ENCODE results near the gene CFAP46. TPM values are rescaled to one million over a fixed set of nuclear protein-coding genes. Genes with fewer than 3 reads are reported as not detected.
A peak's percentile ranks its signal among the peaks of the same experiment; 100 is the strongest.

CFAP46 gene
- total and polyA plus RNA-seq, 2 of the 8 experiments (the other 6 are each of a cell fraction or from before 2014, with no cell fraction given): 2.6 to 4.8 TPM

GRCh38 chr10:132809232-132810140 is 132.9 kb downstream of the CFAP46 start:
- H3K14ac ChIP-seq (ENCODE audit: insufficient read length): no peak overlapping the region
- CTCF ChIA-PET (ENCODE audit: partially characterized antibody): interaction anchor here (0.6 to 2.9 kb wide), 5 partner anchors 15 to 1451 kb away, joined by 3 to 8 read pairs (median 4); no protein-coding TSS in a partner anchor
- TF ChIP-seq E2F6 (IDR thresholded peaks at IDR 0.05) (no peak), CHD2 (IDR thresholded peaks at IDR 0.05; ENCODE audit: low read length) (no peak), SRF (IDR thresholded peaks at IDR 0.05; ENCODE audit: low read depth, low read length) (no peak), GTF2F1 (IDR thresholded peaks at IDR 0.05; ENCODE audit: borderline replicate concordance, low read depth, low read length) (no peak), SIRT6 (IDR thresholded peaks at IDR 0.05; ENCODE audit: low read length) (no peak), JUN (IDR thresholded peaks at IDR 0.05; ENCODE audit: low read depth, low read length) (no peak), POLR2AphosphoS5 (IDR thresholded peaks at IDR 0.05; ENCODE audit: low read depth, low read length) (no peak), CREB1 (IDR thresholded peaks at IDR 0.05) (no peak), NRF1 (IDR thresholded peaks at IDR 0.05; ENCODE audit: low read depth, low read length) (no peak), TEAD4 (IDR thresholded peaks at IDR 0.05; ENCODE audit: low read depth, low read length) (no peak), RAD21 (IDR thresholded peaks at IDR 0.05 in 1 of 2, conservative IDR thresholded peaks at IDR 0.05 in 1 of 2; ENCODE audit: low read depth in 2 of 2, low read length in 2 of 2) (no peak), HDAC2 (IDR thresholded peaks at IDR 0.05; ENCODE audit: borderline replicate concordance in 1 of 2, low read depth in 2 of 2, low read length in 2 of 2) (no peak)

More at GRCh38 chr10:132809232-132810140, 132.9 kb downstream of the CFAP46 start:
- no peak overlapping the region for H4K8ac ChIP-seq (ENCODE audit: extremely low read depth, insufficient read depth, low read length)
- H2BK120ac ChIP-seq (replicated peaks; ENCODE audit: low read depth, low read length): no peak overlapping the region
- H3K4me3 ChIP-seq (ENCODE audit: extremely low read depth in 1 of 4, insufficient read depth in 2 of 4, low read depth in 3 of 4, low read length in 4 of 4): no peak overlapping the region
- no peak overlapping the region for H3K23ac ChIP-seq (ENCODE audit: insufficient read length)
- H2AFZ ChIP-seq (ENCODE audit: low read length): no peak overlapping the region
- H2AK5ac ChIP-seq (ENCODE audit: low read depth, low read length): no peak overlapping the region
- H4K5ac ChIP-seq (ENCODE audit: insufficient read length, low read depth, low read length): no peak overlapping the region
- H2BK12ac ChIP-seq (ENCODE audit: low read depth, low read length): no peak overlapping the region
- FAIRE-seq: no peak
- H3K27ac ChIP-seq (ENCODE audit: low read depth, low read length): no peak overlapping the region
- H2BK20ac ChIP-seq (ENCODE audit: low read length): no peak overlapping the region
- POLR2A ChIA-PET (ENCODE audit: partially characterized antibody): interaction anchor here (0.9 kb wide), 1 partner anchor 34 kb away, joined by 3 read pairs; no protein-coding TSS in a partner anchor
- H3K27me3 ChIP-seq (replicated peaks in 1 of 4; ENCODE audit: control insufficient read depth in 3 of 4, extremely low read depth in 1 of 4, insufficient read depth in 3 of 4, low read length in 3 of 4): no peaks in the 10 kb centered on the region
- no peaks in the 10 kb centered on the region for H3K9me3 ChIP-seq (ENCODE audit: insufficient read depth in 2 of 2, low read depth in 1 of 2, low read length in 1 of 2)
- no peaks in the 10 kb centered on the region for H3K79me1 ChIP-seq (ENCODE audit: low read depth, low read length)
- H4K20me1 ChIP-seq (replicated peaks in 1 of 2; ENCODE audit: control insufficient read depth in 1 of 2, insufficient read depth in 2 of 2, low read length in 2 of 2): no peaks in the 10 kb centered on the region
- peak overlapping the region; percentile 61; the same call in 1 of the 2 replicates for H2BK15ac ChIP-seq (ENCODE audit: low read length)
- H4K91ac ChIP-seq (replicated peaks; ENCODE audit: insufficient read length, low read length): no peak overlapping the region
- no peak for DNase-seq (ENCODE audit: low read depth in 1 of 2, low spot score in 2 of 2)
- H3K36me3 ChIP-seq (ENCODE audit: control insufficient read depth in 2 of 4, insufficient read depth in 4 of 4, low read length in 3 of 4): no peaks in the 10 kb centered on the region
- no peaks in the 10 kb centered on the region for H3K23me2 ChIP-seq (ENCODE audit: low read depth, low read length)
- H3K4me1 ChIP-seq (replicated peaks in 1 of 4; ENCODE audit: control insufficient read depth in 3 of 4, insufficient read depth in 4 of 4, low read length in 3 of 4): peaks cover 0 to 3% (median 0%) of the 10 kb centered on the region in 4 experiments; a peak in 2 of 7 replicates
- WGBS, 2 experiments (ENCODE audit: extremely low coverage in 1 of 2, insufficient coverage in 1 of 2, insufficient read length in 1 of 2, insufficient replicate concordance in 2 of 2, low coverage in 1 of 2, low lambda C conversion rate in 2 of 2, missing lambda C conversion rate in 1 of 2): 93% methylated on average over 36 of the region's 38 CpGs; no CpG with 5 or more reads in 1 of the 2 experiments
- no peak overlapping the region for H2BK5ac ChIP-seq (ENCODE audit: low read depth, low read length)
- H3K56ac ChIP-seq (replicated peaks; ENCODE audit: insufficient read length, low read depth, low read length): no peak overlapping the region
- no peak overlapping the region for H3K18ac ChIP-seq (ENCODE audit: extremely low read depth, low read length)
- H3K4ac ChIP-seq (replicated peaks; ENCODE audit: insufficient read length, low read depth, low read length): no peak overlapping the region
- no peak overlapping the region; a peak in 1 of 7 replicates for H3K9ac ChIP-seq (replicated peaks in 1 of 4; ENCODE audit: extremely low read depth in 1 of 4, low read depth in 3 of 4, low read length in 3 of 4)
- H3K79me2 ChIP-seq (ENCODE audit: control insufficient read depth in 1 of 2, insufficient read depth in 2 of 2, low read length in 2 of 2): no peaks in the 10 kb centered on the region
- no peak overlapping the region for H3K4me2 ChIP-seq (ENCODE audit: insufficient read depth in 1 of 2, low read depth in 2 of 2, low read length in 2 of 2)
